GM18499 (cell line): ENCODE data around the gene TMEM59L.

Experiments used
- ATAC-seq: cut with Tn5 transposase; IDR thresholded peaks from one replicate; pipeline ENCODE4 v1.9.1; 2021; ENCODE audit warnings: moderate number of reproducible peaks; ENCODE audit not compliant: insufficient read depth, unreplicated experiment

Gene TMEM59L

GRCh38 chr19:18608102-18608804 is 4.4 kb upstream of the TMEM59L start:
- no peak for ATAC-seq

- ATAC-seq: no peak
Measured at GRCh38 chr19:18608805-18609716, 3.6 kb upstream of the TMEM59L start.

- no peak for ATAC-seq
Measured at GRCh38 chr19:18609717-18610051, 3.0 kb upstream of the TMEM59L start.

- no peak for ATAC-seq
Measured at GRCh38 chr19:18610245-18610555, 2.5 kb upstream of the TMEM59L start.

- ATAC-seq: no peak
Measured at GRCh38 chr19:18610556-18611326, 1.9 kb upstream of the TMEM59L start.

GRCh38 chr19:18611327-18612050 is 1.2 kb upstream of the TMEM59L start:
- no peak for ATAC-seq

GRCh38 chr19:18612051-18612771 is 459 bp upstream of the TMEM59L start:
- no peak for ATAC-seq

GRCh38 chr19:18613589-18614234 is 1.0 kb downstream of the TMEM59L start:
- no peak for ATAC-seq

GRCh38 chr19:18616023-18616422 is 3.4 kb downstream of the TMEM59L start:
- ATAC-seq: no peak

- no peak for ATAC-seq
Measured at GRCh38 chr19:18617562-18617961, 4.9 kb downstream of the TMEM59L start.

- no peak for ATAC-seq
Measured at GRCh38 chr19:18618236-18618635, 5.6 kb downstream of the TMEM59L start.

- no peak for ATAC-seq
Measured at GRCh38 chr19:18620311-18620710, 7.6 kb downstream of the TMEM59L start.

- ATAC-seq: no peak
Measured at GRCh38 chr19:18620902-18621301, 8.2 kb downstream of the TMEM59L start.

- no peak for ATAC-seq
Measured at GRCh38 chr19:18626906-18627305, 14.2 kb downstream of the TMEM59L start.

GRCh38 chr19:18629166-18630088 is 16.8 kb downstream of the TMEM59L start:
- ATAC-seq: no peak

- ATAC-seq: no peak
Measured at GRCh38 chr19:18633321-18633720, 20.7 kb downstream of the TMEM59L start.

GRCh38 chr19:18634612-18635297 is 22.1 kb downstream of the TMEM59L start:
- no peak for ATAC-seq

GRCh38 chr19:18635831-18636182 is 23.1 kb downstream of the TMEM59L start:
- no peak for ATAC-seq
